ENCODE data around the gene MAGI2. TPM values are rescaled to one million over a fixed set of nuclear protein-coding genes. Genes with fewer than 3 reads are reported as not detected.

Gene MAGI2
- total and polyA plus RNA-seq, 2 donors (not counting 3 experiments of a cell fraction or from before 2014, with no cell fraction given): 0.28 to 6.0 TPM

- Histone ChIP-seq H3K9ac (replicated peaks; ENCODE audit: extremely low read depth, insufficient read depth, low read length) (no peak overlapping the region), H3K79me2 (ENCODE audit: control insufficient read depth, insufficient read depth, low read length) (no peaks in the 10 kb centered on the region), H3K4me3 (replicated peaks in 1 of 3; ENCODE audit: insufficient read depth in 1 of 3, low read depth in 1 of 3, low read length in 3 of 3) (no peak overlapping the region), H3K4me2 (ENCODE audit: insufficient read depth, low read length) (no peak overlapping the region), H4K20me1 (replicated peaks; ENCODE audit: control insufficient read depth, extremely low read depth, insufficient read depth, low read length) (no peaks in the 10 kb centered on the region), H3K9me3 (replicated peaks; ENCODE audit: control insufficient read depth, insufficient read depth, low read length) (no peaks in the 10 kb centered on the region), H3K4me1 (ENCODE audit: control insufficient read depth, extremely low read depth, insufficient read depth, low read length) (no peaks in the 10 kb centered on the region), H3K36me3 (ENCODE audit: control insufficient read depth in 2 of 2, extremely low read depth in 1 of 2, insufficient read depth in 2 of 2, low read length in 2 of 2) (no peaks in the 10 kb centered on the region), H3K27ac (ENCODE audit: insufficient read depth, low read depth, low read length) (no peak overlapping the region), H2AFZ (ENCODE audit: low read depth, low read length) (no peak overlapping the region), H3K27me3 (ENCODE audit: control insufficient read depth in 2 of 2, insufficient read depth in 2 of 2, low read length in 2 of 2) (peaks cover 4 to 8% of the 10 kb centered on the region in 2 experiments), H3K9me1 (replicated peaks; ENCODE audit: control insufficient read depth, extremely low read depth, insufficient read depth, low read length) (no peaks in the 10 kb centered on the region)
- TF ChIP-seq GATA2 (IDR thresholded peaks at IDR 0.05; ENCODE audit: insufficient read depth, insufficient read length, low read depth, low read length) (no peak), POLR2AphosphoS5 (IDR thresholded peaks at IDR 0.05; ENCODE audit: insufficient read depth, low read depth, low read length) (no peak), CTCF (IDR thresholded peaks at IDR 0.05; ENCODE audit: extremely low read depth in 1 of 2, insufficient read depth in 1 of 2, low read depth in 1 of 2, low read length in 2 of 2) (no peak), MYC (IDR thresholded peaks at IDR 0.05; ENCODE audit: low read depth, low read length) (no peak), JUN (IDR thresholded peaks at IDR 0.05; ENCODE audit: borderline replicate concordance, insufficient read depth, insufficient read length, low read depth) (no peak), POLR2A (IDR thresholded peaks at IDR 0.05; ENCODE audit: low read depth, low read length) (no peak)
- TF ChIP-seq, protein P1, sequence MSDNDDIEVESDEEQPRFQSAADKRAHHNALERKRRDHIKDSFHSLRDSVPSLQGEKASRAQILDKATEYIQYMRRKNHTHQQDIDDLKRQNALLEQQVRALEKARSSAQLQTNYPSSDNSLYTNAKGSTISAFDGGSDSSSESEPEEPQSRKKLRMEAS (IDR thresholded peaks at IDR 0.05; ENCODE audit: insufficient read depth, insufficient read length): no peak
- no TSS peak for BruUV-seq (replicated peaks)
- dilution Hi-C loops (cut with MboI; ENCODE audit: extremely low pct_ligation_motif_present, low sequenced_read_pairs): no loop called here
- intact Hi-C loops (cut with micrococcal nuclease): loop anchor here (10.0 kb wide), 1 partner anchor 388 kb away; no protein-coding TSS in a partner anchor
- CTCF ChIA-PET: interaction anchor here (0.9 to 8.4 kb wide), 7 partner anchors 9 to 103 kb away, joined by 3 to 112 read pairs (median 3); no protein-coding TSS in a partner anchor
- POLR2A ChIA-PET: no interaction called here
- DNase-seq (ENCODE audit: low read depth, low spot score) (no peak), FAIRE-seq (no peak)
Measured at GRCh38 chr7:78043159-78043558, 1410.3 kb downstream of the MAGI2 start.
